Ascending aorta (tissue), 2 donors: ENCODE results near the gene PCNX4. TPM values are rescaled to one million over a fixed set of nuclear protein-coding genes. Genes with fewer than 3 reads are reported as not detected.

Experiments
- DNase-seq, 2 donors: peaks; one replicate each; pipeline ENCODE4 v3.0.0-alpha.2; 2019; ENCODE audit warnings: low spot score in 2 of 2
- H3K27ac ChIP-seq, 2 donors: fragments of 200-600 bp; sonication (generic); one replicate each; pipeline ENCODE4 v1.5.1; 2016 to 2017; ENCODE audit warnings: mild to moderate bottlenecking in 1 of 2
- H3K27me3 ChIP-seq: fragments of 200-600 bp; sonication (generic); one replicate; pipeline ENCODE4 v1.5.1; 2017
- H3K36me3 ChIP-seq, 2 donors: fragments of 200-600 bp; sonication (generic); one replicate each; pipeline ENCODE4 v1.5.1; 2016
- H3K4me1 ChIP-seq, 2 donors: fragments of 200-600 bp; sonication (generic); one replicate each; pipeline ENCODE4 v1.5.1; 2016 to 2017; ENCODE audit warnings: mild to moderate bottlenecking in 1 of 2
- H3K4me3 ChIP-seq, 2 donors: fragments of 200-600 bp; sonication (generic); one replicate each; pipeline ENCODE4 v1.5.1; 2016 to 2017; ENCODE audit warnings: mild to moderate bottlenecking in 1 of 2
- H3K9me3 ChIP-seq, 2 donors: fragments of 200-600 bp; sonication (generic); one replicate each; pipeline ENCODE4 v1.5.1; 2016
- CTCF ChIP-seq, 3 experiments: fragments of 200-600 bp in 2 of 3; fragments of 450-650 bp in 1 of 3; sonication (generic) in 2 of 3; IDR thresholded peaks; one replicate each; pipeline ENCODE4 v1.5.1; 2016 to 2019; ENCODE audit warnings: antibody characterized with exemption in 3 of 3, mild to moderate bottlenecking in 1 of 3, moderate library complexity in 1 of 3
- intact Hi-C: fragments of 100-400 bp; cut with DNase I; formaldehyde crosslinking; loops from one replicate; pipeline ENCODE4 v1.15.1; 2023
- total RNA-seq: library from RNA; depleted of rRNA; stranded (reverse); fragments of >200 nt; gene quantifications from one replicate; pipeline ENCODE4 v1.1.0, GENCODE V29; 2016

The PCNX4 gene
- total RNA-seq, 1 donor from 2014 or later, result 47.8 TPM

GRCh38 chr14:60106339-60106738 is 14.6 kb downstream of the PCNX4 start:
- no peak overlapping the region for H3K4me3 ChIP-seq
- H3K27ac ChIP-seq, result no peak overlapping the region
- no peaks in the 10 kb centered on the region for H3K27me3 ChIP-seq
- H3K36me3 ChIP-seq, result no peaks in the 10 kb centered on the region
- H3K9me3 ChIP-seq, result no peaks in the 10 kb centered on the region
- peaks cover 0 to 7% of the 10 kb centered on the region in 2 donors for H3K4me1 ChIP-seq
- intact Hi-C loops, result no loop called here
- TF ChIP-seq CTCF (IDR thresholded peaks at IDR 0.05), result no peak
- DNase-seq, result peak in 1 of 2 donors; percentile 10

GRCh38 chr14:60107477-60107876 is 15.8 kb downstream of the PCNX4 start:
- DNase-seq, result no peak
- H3K27me3 ChIP-seq, result no peaks in the 10 kb centered on the region
- no peak overlapping the region for H3K4me3 ChIP-seq
- H3K9me3 ChIP-seq, result no peaks in the 10 kb centered on the region
- peaks cover 0 to 4% of the 10 kb centered on the region in 2 donors for H3K4me1 ChIP-seq
- TF ChIP-seq CTCF (IDR thresholded peaks at IDR 0.05), result no peak
- no peaks in the 10 kb centered on the region for H3K36me3 ChIP-seq
- H3K27ac ChIP-seq, result no peak overlapping the region
- intact Hi-C loops, result no loop called here

GRCh38 chr14:60111732-60112131 is 20.0 kb downstream of the PCNX4 start:
- Histone ChIP-seq H3K4me1 (peaks cover 0 to 3% of the 10 kb centered on the region in 2 donors), H3K27ac (no peak overlapping the region), H3K9me3 (no peaks in the 10 kb centered on the region), H3K27me3 (no peaks in the 10 kb centered on the region), H3K4me3 (no peak overlapping the region), H3K36me3 (peaks cover 6 to 8% of the 10 kb centered on the region in 2 donors)
- intact Hi-C loops, result no loop called here
- no peak for TF ChIP-seq CTCF (IDR thresholded peaks at IDR 0.05)
- DNase-seq, result no peak

- intact Hi-C loops, result no loop called here
- Histone ChIP-seq H3K36me3 (peaks cover 19 to 27% of the 10 kb centered on the region in 2 donors), H3K4me3 (no peak overlapping the region), H3K27me3 (no peaks in the 10 kb centered on the region), H3K9me3 (no peaks in the 10 kb centered on the region), H3K27ac (no peak overlapping the region), H3K4me1 (peaks cover 0 to 3% of the 10 kb centered on the region in 2 donors)
- no peak for TF ChIP-seq CTCF (IDR thresholded peaks at IDR 0.05)
- no peak for DNase-seq
Measured at GRCh38 chr14:60114881-60115280, 23.2 kb downstream of the PCNX4 start.

GRCh38 chr14:60116181-60116580 is 24.5 kb downstream of the PCNX4 start:
- intact Hi-C loops, result no loop called here
- Histone ChIP-seq H3K36me3 (peaks cover 19 to 35% of the 10 kb centered on the region in 2 donors), H3K9me3 (no peaks in the 10 kb centered on the region), H3K4me1 (peaks cover 0 to 3% of the 10 kb centered on the region in 2 donors), H3K27ac (no peak overlapping the region), H3K27me3 (no peaks in the 10 kb centered on the region), H3K4me3 (no peak overlapping the region)
- no peak for TF ChIP-seq CTCF (IDR thresholded peaks at IDR 0.05)
- DNase-seq, result no peak

- TF ChIP-seq CTCF (IDR thresholded peaks at IDR 0.05), result no peak
- Histone ChIP-seq H3K4me1 (no peaks in the 10 kb centered on the region), H3K9me3 (no peaks in the 10 kb centered on the region), H3K27ac (no peak overlapping the region), H3K36me3 (peaks cover 43 to 72% of the 10 kb centered on the region in 2 donors), H3K4me3 (no peak overlapping the region), H3K27me3 (no peaks in the 10 kb centered on the region)
- no peak for DNase-seq
- intact Hi-C loops, result no loop called here
Measured at GRCh38 chr14:60125918-60126317, 34.2 kb downstream of the PCNX4 start.
